Liver (tissue), 9 donors: ENCODE data around the gene NRG3. TPM values are rescaled to one million over a fixed set of nuclear protein-coding genes. Genes with fewer than 3 reads are reported as not detected.

Source experiments
- DNase-seq: peaks from one replicate; pipeline ENCODE4 v3.0.0-alpha.2; 2017; ENCODE audit warnings: low spot score
- H3K27ac ChIP-seq, 2 donors: one replicate each; pipeline ENCODE4 v1.7.0; 2013; ENCODE audit warnings: inconsistent platforms in 2 of 2, low read length in 2 of 2, control low read depth in 1 of 2, low read depth in 1 of 2, mild to moderate bottlenecking in 1 of 2
- H3K27me3 ChIP-seq, 4 donors: one replicate each; pipeline versions ENCODE4 v1.6.1 to v1.7.0; 2013; ENCODE audit warnings: low read length in 3 of 4, inconsistent platforms in 1 of 4, mild to moderate bottlenecking in 1 of 4, moderate library complexity in 1 of 4; ENCODE audit not compliant: control insufficient read depth in 4 of 4, insufficient read depth in 4 of 4
- H3K36me3 ChIP-seq, 4 donors: one replicate each; pipeline versions ENCODE4 v1.6.1 to v1.7.0; 2013; ENCODE audit warnings: low read length in 3 of 4, mild to moderate bottlenecking in 3 of 4, low read depth in 1 of 4, moderate library complexity in 1 of 4; ENCODE audit not compliant: control insufficient read depth in 4 of 4, insufficient read depth in 3 of 4
- H3K4me1 ChIP-seq, 4 donors: one replicate each; pipeline versions ENCODE4 v1.6.1 to v1.7.0; 2013; ENCODE audit warnings: low read length in 3 of 4, mild to moderate bottlenecking in 3 of 4, moderate library complexity in 1 of 4; ENCODE audit not compliant: control insufficient read depth in 4 of 4, insufficient read depth in 4 of 4
- H3K4me3 ChIP-seq, 3 donors: one replicate each; pipeline versions ENCODE4 v1.6.1 to v1.7.0; 2013; ENCODE audit warnings: low read length in 3 of 3, control low read depth in 1 of 3, low read depth in 1 of 3, mild to moderate bottlenecking in 1 of 3
- H3K9ac ChIP-seq, 2 donors: one replicate each; pipeline ENCODE4 v1.7.0; 2013; ENCODE audit warnings: low read length in 2 of 2, mild to moderate bottlenecking in 2 of 2, moderate library complexity in 2 of 2, control low read depth in 1 of 2, low read depth in 1 of 2
- H3K9me3 ChIP-seq, 4 donors: one replicate each; pipeline versions ENCODE4 v1.6.1 to v1.7.0; 2013; ENCODE audit warnings: low read length in 3 of 4; ENCODE audit not compliant: control insufficient read depth in 4 of 4
- ATF3 ChIP-seq: IDR thresholded peaks from 2 replicates; pipeline ENCODE4 v1.6.1; 2016; ENCODE audit warnings: antibody characterized with exemption
- EGR1 ChIP-seq, 2 donors: IDR thresholded peaks; 2 replicates each; pipeline ENCODE4 v1.6.1; 2016 to 2018; ENCODE audit warnings: antibody characterized with exemption in 2 of 2, low read depth in 2 of 2
- FOXA1 ChIP-seq: IDR thresholded peaks from 2 replicates; pipeline ENCODE4 v1.6.1; 2016; ENCODE audit warnings: antibody characterized with exemption
- FOXA2 ChIP-seq: IDR thresholded peaks from 2 replicates; pipeline ENCODE4 v1.6.1; 2016; ENCODE audit warnings: antibody characterized with exemption
- GABPA ChIP-seq, 2 donors: IDR thresholded peaks in 1 of 2; conservative IDR thresholded peaks in 1 of 2; 2 replicates each; pipeline ENCODE4 v1.6.1; 2016; ENCODE audit warnings: antibody characterized with exemption in 2 of 2, mild to moderate bottlenecking in 1 of 2, moderate library complexity in 1 of 2
- HNF4A ChIP-seq, 2 donors: conservative IDR thresholded peaks; 2 replicates each; pipeline ENCODE4 v1.6.1; 2016; ENCODE audit warnings: antibody characterized with exemption in 2 of 2, mild to moderate bottlenecking in 2 of 2
- HNF4G ChIP-seq: IDR thresholded peaks from 2 replicates; pipeline ENCODE4 v1.6.1; 2016; ENCODE audit warnings: antibody characterized with exemption
- JUND ChIP-seq, 2 donors: IDR thresholded peaks; 2 replicates each; pipeline ENCODE4 v1.6.1; 2016; ENCODE audit warnings: antibody characterized with exemption in 2 of 2
- MAX ChIP-seq: IDR thresholded peaks from 2 replicates; pipeline ENCODE4 v1.6.1; 2016; ENCODE audit warnings: antibody characterized with exemption
- NR2F2 ChIP-seq: IDR thresholded peaks from 2 replicates; pipeline ENCODE4 v1.6.1; 2016; ENCODE audit warnings: antibody characterized with exemption
- REST ChIP-seq: IDR thresholded peaks from 2 replicates; pipeline ENCODE4 v1.6.1; 2016; ENCODE audit warnings: antibody characterized with exemption, mild to moderate bottlenecking
- RXRA ChIP-seq, 2 donors: IDR thresholded peaks; 2 replicates each; pipeline ENCODE4 v1.6.1; 2017 to 2018; ENCODE audit warnings: antibody characterized with exemption in 2 of 2, mild to moderate bottlenecking in 1 of 2
- SP1 ChIP-seq: IDR thresholded peaks from 2 replicates; pipeline ENCODE4 v1.6.1; 2018; ENCODE audit warnings: antibody characterized with exemption, mild to moderate bottlenecking
- TAF1 ChIP-seq: conservative IDR thresholded peaks from 2 replicates; pipeline ENCODE4 v1.6.1; 2016; ENCODE audit warnings: antibody characterized with exemption, mild to moderate bottlenecking
- YY1 ChIP-seq: IDR thresholded peaks from 2 replicates; pipeline ENCODE4 v1.6.1; 2016; ENCODE audit warnings: antibody characterized with exemption, mild to moderate bottlenecking
- ZBTB33 ChIP-seq: IDR thresholded peaks from 2 replicates; pipeline ENCODE4 v1.6.1; 2016; ENCODE audit warnings: antibody characterized with exemption
- WGBS: extraction: QIAGEN DNeasy Blood & Tissue Kit; methylation state at CpG from one replicate; pipeline ENCODE4 v1.1.7; 2013; 5-methylcytosine and 5-hydroxymethylcytosine counted together
- polyA plus RNA-seq, 2 donors: library from polyadenylated mRNA; stranded (reverse) in 1 of 2; unstranded in 1 of 2; fragments of 200-250 nt in 1 of 2; fragments of >200 nt in 1 of 2; fragmentation: Nextera tagmentation in 1 of 2; extraction: Ambion mirVana in 1 of 2; gene quantifications; one replicate each; pipeline versions ENCODE4 v1.2.1 to v1.2.3, GENCODE V29; 2013 to 2015
- total RNA-seq, 2 donors: library from RNA; depleted of rRNA; stranded (reverse); fragments of >200 nt; gene quantifications; one replicate each; pipeline ENCODE4 v1.2.3, GENCODE V29; 2014
- donor health status: healthy.
- donor health status: healthy.
- donor health status: healthy.
- donor health status: healthy.
- donor health status: healthy.

Gene NRG3
- total and polyA plus RNA-seq, 4 donors, result 0.24 to 3.7 (median 0.38) TPM

- no peak for DNase-seq
- no peaks in the 10 kb centered on the region for H3K36me3 ChIP-seq
- H3K27me3 ChIP-seq, result peaks cover 10 to 13% (median 10%) of the 10 kb centered on the region in 4 donors
Observed at GRCh38 chr10:81872206-81872862, 2.7 kb upstream of the NRG3 start.

GRCh38 chr10:81873231-81873931 lies 1.6 kb upstream of the NRG3 start:
- Histone ChIP-seq H3K9ac (no peak overlapping the region), H3K36me3 (no peaks in the 10 kb centered on the region), H3K27me3 (peaks cover 7 to 17% (median 11%) of the 10 kb centered on the region in 4 donors), H3K4me1 (peaks cover 3 to 21% (median 8%) of the 10 kb centered on the region in 4 donors), H3K9me3 (no peaks in the 10 kb centered on the region), H3K27ac (no peak overlapping the region), H3K4me3 (no peak overlapping the region)
- WGBS, result 22% methylated on average over 12 of the region's 12 CpGs
- no peak for DNase-seq
- TF ChIP-seq GABPA (IDR thresholded peaks at IDR 0.05 in 1 of 2, conservative IDR thresholded peaks at IDR 0.05 in 1 of 2) (no peak), HNF4A (conservative IDR thresholded peaks at IDR 0.05) (no peak), SP1 (no peak), MAX (no peak), TAF1 (no peak), FOXA1 (no peak), YY1 (no peak), NR2F2 (no peak), JUND (IDR thresholded peaks at IDR 0.05) (no peak), RXRA (IDR thresholded peaks at IDR 0.05) (no peak), ATF3 (no peak), EGR1 (IDR thresholded peaks at IDR 0.05; ENCODE audit: low read depth in 2 of 2) (no peak), ZBTB33 (no peak)

More at GRCh38 chr10:81872206-81872862, 2.7 kb upstream of the NRG3 start:
- Histone ChIP-seq H3K4me3 (no peak overlapping the region), H3K27ac (no peak overlapping the region), H3K9me3 (no peaks in the 10 kb centered on the region), H3K4me1 (peaks cover 3 to 21% (median 8%) of the 10 kb centered on the region in 4 donors), H3K9ac (no peak overlapping the region)
- no peak for TF ChIP-seq FOXA1
- TF ChIP-seq MAX, result no peak
- TF ChIP-seq HNF4A (conservative IDR thresholded peaks at IDR 0.05), result no peak
- no peak for TF ChIP-seq YY1
- no peak for TF ChIP-seq REST
- TF ChIP-seq RXRA (IDR thresholded peaks at IDR 0.05), result no peak
- no peak for TF ChIP-seq JUND (IDR thresholded peaks at IDR 0.05)
- no peak for TF ChIP-seq TAF1
- TF ChIP-seq HNF4G, result no peak
- no peak for TF ChIP-seq FOXA2
- TF ChIP-seq ATF3, result no peak
- WGBS, result 69% methylated on average over 6 of the region's 6 CpGs
